Endothelial cell of umbilical vein (primary cell): Measurements from ENCODE around the gene MCU.

Experiments
- MYC ChIP-seq: IDR thresholded peaks from one replicate; pipeline ENCODE4 v1.6.1; 2011; ENCODE audit warnings: mild to moderate bottlenecking, low read depth, low read length
- POLR2A ChIP-seq: IDR thresholded peaks from 2 replicates; pipeline ENCODE4 v1.6.1; 2012; ENCODE audit warnings: low read depth, mild to moderate bottlenecking, control low read depth, low read length
- TF ChIP-seq, protein P1 (sequence below), 2 donors: IDR thresholded peaks; 1 replicate in 1 of 2; 2 replicates in 1 of 2; pipeline ENCODE4 v1.5.1; 2011; ENCODE audit warnings: low read length in 2 of 2, mild to moderate bottlenecking in 2 of 2, moderate library complexity in 2 of 2, control low read depth in 1 of 2, inconsistent platforms in 1 of 2, low read depth in 1 of 2; ENCODE audit not compliant: insufficient read depth in 1 of 2; ENCODE audit errors: extremely low read depth in 1 of 2

DNA sequence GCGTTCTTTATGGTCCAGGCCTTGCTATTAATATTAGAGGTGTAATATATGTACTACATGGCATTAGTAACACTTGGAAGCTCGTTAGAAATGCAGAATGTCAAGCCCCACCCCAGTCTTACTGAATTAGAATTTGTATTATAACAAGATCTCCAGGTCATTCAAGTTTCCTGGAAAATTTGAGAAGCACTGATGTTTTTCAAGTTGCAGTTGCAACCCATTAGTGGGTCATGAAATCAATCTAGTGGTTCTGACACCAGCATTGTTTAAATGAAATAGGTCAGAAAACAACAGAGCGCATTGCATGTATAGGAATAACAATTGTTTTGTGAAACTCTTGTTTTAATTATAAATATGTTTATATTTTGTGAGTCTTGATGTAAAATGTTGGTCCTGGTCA, 37.2 kb upstream of the MCU start:
- TF ChIP-seq POLR2A (no peak), MYC (no peak)
- TF ChIP-seq, protein P1, sequence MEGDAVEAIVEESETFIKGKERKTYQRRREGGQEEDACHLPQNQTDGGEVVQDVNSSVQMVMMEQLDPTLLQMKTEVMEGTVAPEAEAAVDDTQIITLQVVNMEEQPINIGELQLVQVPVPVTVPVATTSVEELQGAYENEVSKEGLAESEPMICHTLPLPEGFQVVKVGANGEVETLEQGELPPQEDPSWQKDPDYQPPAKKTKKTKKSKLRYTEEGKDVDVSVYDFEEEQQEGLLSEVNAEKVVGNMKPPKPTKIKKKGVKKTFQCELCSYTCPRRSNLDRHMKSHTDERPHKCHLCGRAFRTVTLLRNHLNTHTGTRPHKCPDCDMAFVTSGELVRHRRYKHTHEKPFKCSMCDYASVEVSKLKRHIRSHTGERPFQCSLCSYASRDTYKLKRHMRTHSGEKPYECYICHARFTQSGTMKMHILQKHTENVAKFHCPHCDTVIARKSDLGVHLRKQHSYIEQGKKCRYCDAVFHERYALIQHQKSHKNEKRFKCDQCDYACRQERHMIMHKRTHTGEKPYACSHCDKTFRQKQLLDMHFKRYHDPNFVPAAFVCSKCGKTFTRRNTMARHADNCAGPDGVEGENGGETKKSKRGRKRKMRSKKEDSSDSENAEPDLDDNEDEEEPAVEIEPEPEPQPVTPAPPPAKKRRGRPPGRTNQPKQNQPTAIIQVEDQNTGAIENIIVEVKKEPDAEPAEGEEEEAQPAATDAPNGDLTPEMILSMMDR (IDR thresholded peaks at IDR 0.05; ENCODE audit: extremely low read depth in 1 of 2, insufficient read depth in 1 of 2, low read depth in 1 of 2, low read length in 2 of 2): no peak
